ENCODE measurements around the gene SPAG7. TPM values are rescaled to one million over a fixed set of nuclear protein-coding genes. Genes with fewer than 3 reads are reported as not detected.
A peak's percentile ranks its signal among the peaks of the same experiment; 100 is the strongest.
"Not testable (repeated sequence)": the region's sequence is repeated elsewhere in the genome, so short reads cannot be mapped to it uniquely, and the experiment has no call there.

Gene SPAG7
- total RNA-seq, 1 donor from 2014 or later: 45.4 TPM

GRCh38 chr17:4938688-4939545 is 28.7 kb downstream of the SPAG7 start:
- DNase-seq (ENCODE audit: low read depth in 2 of 2): peak in 1 of 2 donors; percentile 23

- no peak for DNase-seq (ENCODE audit: low read depth in 2 of 2)
These were observed 29.5 kb downstream of the SPAG7 start for GRCh38 chr17:4938069-4938491.

- no peak for DNase-seq (ENCODE audit: low read depth in 2 of 2)
These were observed 30.1 kb downstream of the SPAG7 start for GRCh38 chr17:4937553-4937952.

DNA sequence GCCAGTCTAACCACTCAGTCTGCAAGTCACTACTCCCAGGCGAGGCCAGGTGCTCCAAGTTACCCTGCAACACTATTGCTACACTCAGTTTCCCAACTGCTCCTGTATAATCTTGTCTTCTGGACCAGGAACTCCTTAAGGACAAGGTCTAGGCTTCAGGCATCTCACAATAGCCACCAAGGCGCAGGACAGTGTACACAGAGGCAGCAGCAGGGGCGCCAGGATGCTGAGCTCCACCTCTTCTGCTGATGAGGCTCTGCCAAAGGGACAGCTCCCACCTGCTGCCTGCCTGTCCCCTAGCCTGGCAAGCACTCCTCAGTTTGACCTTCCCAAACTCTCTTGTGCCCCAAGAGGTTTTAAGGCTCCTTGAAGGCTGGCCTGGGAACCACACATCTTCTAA is 31.2 kb downstream of the SPAG7 start:
- DNase-seq (ENCODE audit: low read depth in 2 of 2): no peak

GRCh38 chr17:4935650-4936049 is 32.0 kb downstream of the SPAG7 start:
- no peak for DNase-seq (ENCODE audit: low read depth in 2 of 2)

GRCh38 chr17:4934173-4934979 is 33.2 kb downstream of the SPAG7 start:
- peak in 1 of 2 donors; percentile 36 for DNase-seq (ENCODE audit: low read depth in 2 of 2)

DNA sequence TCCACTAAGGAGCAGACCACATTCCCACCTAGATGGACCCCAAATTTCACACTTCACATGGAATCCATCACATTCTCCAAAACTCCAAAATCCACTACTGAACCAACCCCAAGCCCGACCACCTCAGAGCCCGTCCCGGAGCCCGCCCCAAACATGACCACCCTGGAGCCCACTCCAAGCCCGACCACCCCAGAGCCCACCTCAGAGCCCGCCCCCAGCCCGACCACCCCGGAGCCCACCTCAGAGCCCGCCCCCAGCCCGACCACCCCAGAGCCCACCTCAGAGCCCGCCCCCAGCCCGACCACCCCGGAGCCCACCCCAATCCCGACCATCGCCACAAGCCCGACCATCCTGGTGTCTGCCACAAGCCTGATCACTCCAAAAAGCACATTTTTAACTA is 34.0 kb downstream of the SPAG7 start:
- DNase-seq (ENCODE audit: low read depth in 2 of 2): no peak

GRCh38 chr17:4932756-4933155 is 34.9 kb downstream of the SPAG7 start:
- DNase-seq (ENCODE audit: low read depth in 2 of 2): no peak

DNA sequence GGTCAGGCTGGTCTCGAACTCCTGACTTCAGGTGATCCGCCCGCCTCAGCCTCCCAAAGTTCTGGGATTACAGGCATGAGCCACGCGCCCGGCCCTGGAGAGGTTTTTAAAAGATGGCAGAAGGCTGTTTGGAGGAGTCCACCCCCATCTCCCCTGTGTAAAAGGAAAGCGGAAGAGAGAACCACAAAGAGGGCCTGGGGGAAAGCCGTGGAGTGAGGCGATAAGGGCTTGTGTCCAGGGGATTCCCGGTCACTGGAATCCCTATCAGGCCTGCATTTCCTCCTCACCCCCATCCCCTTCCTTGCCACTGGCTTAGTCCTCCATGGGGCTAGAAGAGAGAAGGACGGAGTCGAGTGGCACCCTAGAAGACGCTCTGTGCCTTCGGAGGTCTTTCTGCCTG is 35.7 kb downstream of the SPAG7 start, which contains the start of gene GP1BA:
TSS of gene GP1BA (plus strand) at position 315 of the 400 bp plus-strand sequence. CDS start 328 bp downstream, outside the sequence.
- no peak for DNase-seq (ENCODE audit: low read depth in 2 of 2)

DNA sequence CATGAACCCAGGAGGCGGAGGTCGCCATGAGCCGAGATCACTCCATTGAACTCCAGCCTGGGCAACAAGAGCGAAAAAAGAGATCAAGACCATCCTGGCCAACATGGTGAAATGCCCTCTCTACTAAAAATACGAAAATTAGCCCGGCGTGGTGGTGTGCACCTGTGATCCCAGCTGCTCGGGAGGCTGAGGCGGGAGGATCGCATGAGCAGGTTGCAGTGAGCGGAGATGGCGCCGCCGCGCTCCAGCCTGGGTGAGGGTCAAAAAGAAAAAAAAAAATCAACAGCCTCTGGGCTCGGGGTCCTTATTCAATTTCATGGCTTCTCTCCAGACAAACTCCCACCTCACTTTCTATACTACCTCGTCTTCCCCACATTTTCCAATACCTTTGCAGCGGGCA is 38.7 kb downstream of the SPAG7 start:
- DNase-seq (ENCODE audit: low read depth in 2 of 2): no peak

DNA sequence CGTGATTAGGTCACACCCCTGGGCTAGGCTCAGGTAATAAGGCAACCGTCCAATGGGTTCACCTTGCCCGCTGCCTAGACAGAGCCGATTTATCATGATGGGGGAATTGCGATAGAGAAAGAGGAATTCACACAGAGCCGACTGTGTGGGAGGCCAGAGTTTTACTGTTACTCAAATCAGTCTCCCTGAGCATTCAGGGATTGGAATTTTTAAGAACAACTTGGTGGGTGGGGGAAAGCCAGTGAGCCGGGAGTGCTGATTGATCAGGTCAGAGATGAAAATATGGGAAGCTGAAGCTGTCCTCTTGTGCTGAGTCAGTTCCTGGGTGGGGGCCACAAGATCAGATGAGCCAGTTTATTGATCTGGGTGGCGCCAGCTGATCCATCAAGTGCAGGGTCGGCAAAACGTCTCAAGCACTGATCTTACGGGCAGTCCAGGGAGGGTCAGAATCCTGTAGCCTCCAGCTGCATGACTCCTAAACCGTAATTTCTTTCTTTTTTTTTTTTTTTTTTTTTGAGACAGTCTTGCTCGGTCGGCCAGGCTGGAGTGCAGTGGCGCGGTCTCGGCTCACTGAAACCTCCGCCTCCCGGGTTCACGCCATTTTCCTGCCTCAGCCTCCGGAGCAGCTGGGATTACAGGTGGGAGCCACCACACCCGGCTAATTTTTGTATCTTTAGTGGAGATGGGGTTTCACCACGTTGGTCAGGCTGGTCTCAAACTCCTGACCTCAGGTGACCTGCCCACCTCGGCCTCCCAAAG is 40.9 kb downstream of the SPAG7 start:
- DNase-seq (ENCODE audit: low read depth in 2 of 2): not testable (repeated sequence)

- no peak for DNase-seq (ENCODE audit: low read depth in 2 of 2)
These were observed 46.3 kb downstream of the SPAG7 start for GRCh38 chr17:4921320-4921719.

DNA sequence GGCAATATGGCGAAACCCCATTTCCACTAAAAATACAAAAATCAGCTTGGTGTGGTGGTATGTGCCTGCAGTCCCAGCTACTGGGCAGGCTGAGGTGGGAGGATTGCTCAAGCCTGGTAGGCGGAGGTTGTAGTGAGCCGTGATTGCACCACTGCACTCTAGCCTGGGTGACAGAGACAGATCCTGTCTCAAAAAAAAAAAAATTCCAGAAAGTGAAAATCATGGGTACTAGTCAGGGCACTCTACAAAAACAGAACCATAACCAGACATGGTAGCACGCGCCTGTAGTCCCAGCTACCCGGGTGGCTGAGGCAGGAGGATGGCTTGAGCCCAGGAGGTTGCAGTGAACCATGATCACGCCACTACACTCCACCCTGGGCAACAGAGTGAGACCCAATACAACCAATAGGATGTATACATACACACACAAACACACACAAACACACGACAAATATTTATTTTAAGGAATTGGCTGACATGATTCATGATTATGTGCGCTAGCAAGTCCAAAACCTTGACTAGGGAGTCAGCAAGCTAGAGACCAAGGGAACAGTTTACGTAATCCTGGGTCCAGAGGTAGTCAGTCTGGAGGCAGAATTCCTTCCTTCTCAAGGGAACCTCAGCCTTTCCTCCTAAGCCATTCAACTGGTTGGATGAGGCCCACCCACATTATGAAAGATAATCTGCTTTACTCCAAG is 47.1 kb downstream of the SPAG7 start:
- no peak for DNase-seq (ENCODE audit: low read depth in 2 of 2)

GRCh38 chr17:4919511-4920047 is 48.0 kb downstream of the SPAG7 start:
- DNase-seq (ENCODE audit: low read depth in 2 of 2): no peak

DNA sequence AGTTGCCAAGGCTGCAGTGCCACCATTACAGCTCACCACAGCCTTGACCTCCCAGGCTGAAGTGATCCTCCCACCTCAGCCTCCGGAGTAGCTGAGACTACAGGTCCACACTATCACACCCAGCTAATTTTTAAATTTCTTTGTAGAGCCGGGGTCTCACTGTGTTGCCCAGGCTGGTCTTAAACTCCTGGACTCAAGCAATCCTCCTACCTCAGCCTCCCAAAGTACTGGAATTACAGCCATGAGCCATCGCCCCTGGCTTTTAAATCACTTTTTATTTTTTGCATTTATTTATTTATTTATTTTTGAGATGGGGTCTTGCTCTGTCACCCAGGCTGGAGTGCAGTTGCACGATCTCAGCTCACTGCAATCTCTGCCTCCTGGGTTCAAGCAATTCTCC is 53.1 kb downstream of the SPAG7 start:
- DNase-seq (ENCODE audit: low read depth in 2 of 2): not testable (repeated sequence)

DNA sequence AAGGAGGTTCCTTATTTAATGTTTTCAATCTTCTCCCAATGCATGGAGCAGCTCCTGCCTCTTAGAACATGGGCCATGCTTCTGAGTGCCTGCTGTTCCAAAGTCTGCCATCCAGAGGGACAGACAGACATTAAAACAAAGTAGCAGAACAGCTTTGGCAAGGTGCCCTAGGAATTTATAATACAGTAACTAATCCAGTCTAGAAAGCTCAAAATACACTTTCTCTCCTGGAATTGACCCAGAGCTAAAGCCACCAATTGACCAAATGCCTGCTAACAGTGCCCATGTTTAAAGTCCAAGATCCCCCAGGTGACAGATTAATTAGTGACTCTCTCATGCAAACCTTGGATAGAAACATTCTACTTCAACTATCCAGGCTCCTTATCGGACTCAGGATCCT is 53.6 kb downstream of the SPAG7 start:
- DNase-seq (ENCODE audit: low read depth in 2 of 2): no peak

Other genes starting within 250 kb of the SPAG7 start
- gene MED11, start 236.4 kb downstream of the SPAG7 start, total RNA-seq: 7.8 and 13.7 TPM in 2 replicates
- 0.13 TPM in 1 of 2 replicates, not detected in the other for gene ZMYND15, start 228.0 kb downstream of the SPAG7 start, total RNA-seq
- 1.2 and 2.4 TPM in 2 replicates for gene CXCL16, start 227.9 kb downstream of the SPAG7 start, total RNA-seq
- not detected in 2 replicates for gene TM4SF5, start 195.9 kb downstream of the SPAG7 start, total RNA-seq
- gene VMO1, start 181.5 kb downstream of the SPAG7 start, total RNA-seq: 0.38 and 0.39 TPM in 2 replicates
- not detected in 2 replicates for gene GLTPD2, start 178.9 kb downstream of the SPAG7 start, total RNA-seq
- gene PSMB6, start 171.7 kb downstream of the SPAG7 start, total RNA-seq: 167 and 224 TPM in 2 replicates
- 22.6 and 35.4 TPM in 2 replicates for gene PLD2, start 160.7 kb downstream of the SPAG7 start, total RNA-seq
- gene MINK1, start 134.5 kb downstream of the SPAG7 start, total RNA-seq: 20.5 and 32.9 TPM in 2 replicates
- gene C17orf107, start 68.3 kb downstream of the SPAG7 start, total RNA-seq: 0.39 and 0.76 TPM in 2 replicates
- 0.90 and 1.1 TPM in 2 replicates for gene CHRNE, start 64.7 kb downstream of the SPAG7 start, total RNA-seq
- gene GP1BA, start 35.5 kb downstream of the SPAG7 start, total RNA-seq: not detected in 2 replicates
- 47.4 and 62.8 TPM in 2 replicates for gene SLC25A11, start 27.8 kb downstream of the SPAG7 start, total RNA-seq
- gene RNF167, start 27.5 kb downstream of the SPAG7 start, total RNA-seq: 12.5 and 15.8 TPM in 2 replicates
- 450 and 458 TPM in 2 replicates for gene PFN1, start 19.3 kb downstream of the SPAG7 start, total RNA-seq
- gene ENO3, start 16.7 kb downstream of the SPAG7 start, total RNA-seq: 1.5 and 2.7 TPM in 2 replicates
- gene CAMTA2, start 19.9 kb upstream of the SPAG7 start, total RNA-seq: 2.3 and 7.5 TPM in 2 replicates
- 0.38 and 0.39 TPM in 2 replicates for gene INCA1, start 29.7 kb upstream of the SPAG7 start, total RNA-seq
- 63.5 and 82.7 TPM in 2 replicates for gene KIF1C, start 30.1 kb upstream of the SPAG7 start, total RNA-seq
- 0.25 and 0.26 TPM in 2 replicates for gene SLC52A1, start 67.6 kb upstream of the SPAG7 start, total RNA-seq
- gene ZFP3, start 110.7 kb upstream of the SPAG7 start, total RNA-seq: 0.77 and 1.3 TPM in 2 replicates
- 4.0 and 4.9 TPM in 2 replicates for gene ZNF232, start 144.1 kb upstream of the SPAG7 start, total RNA-seq
- not detected in 2 replicates for gene USP6, start 148.2 kb upstream of the SPAG7 start, total RNA-seq
- gene ZNF594, start 224.1 kb upstream of the SPAG7 start, total RNA-seq: 1.9 and 2.8 TPM in 2 replicates

Data from dermis microvascular lymphatic vessel endothelial cell (primary cell).